ENCODE measurements around the gene BCL11B. TPM values are rescaled to one million over a fixed set of nuclear protein-coding genes. Genes with fewer than 3 reads are reported as not detected.

The BCL11B gene
- total and polyA plus RNA-seq, 2 experiments from 2014 or later, result 0.04 to 2.8 TPM

GRCh38 chr14:99185436-99186068 lies 86.4 kb downstream of the BCL11B start:
- no peak for TF ChIP-seq CTCF (IDR thresholded peaks at IDR 0.05; ENCODE audit: low read depth, low read length)
- Histone ChIP-seq H3K27ac (no peak overlapping the region), H3K27me3 (no peaks in the 10 kb centered on the region), H3K36me3 (no peaks in the 10 kb centered on the region), H3K4me1 (ENCODE audit: low read depth) (no peaks in the 10 kb centered on the region), H3K4me3 (no peak overlapping the region), H3K9me3 (ENCODE audit: low read depth) (no peaks in the 10 kb centered on the region)
- DNase-seq (ENCODE audit: low read depth in 1 of 2, low spot score in 1 of 2), result no peak

GRCh38 chr14:99183716-99184115 lies 88.3 kb downstream of the BCL11B start:
- Histone ChIP-seq H3K9me3 (ENCODE audit: low read depth) (no peaks in the 10 kb centered on the region), H3K36me3 (no peaks in the 10 kb centered on the region), H3K4me1 (ENCODE audit: low read depth) (no peaks in the 10 kb centered on the region), H3K27me3 (no peaks in the 10 kb centered on the region), H3K27ac (no peak overlapping the region), H3K4me3 (no peak overlapping the region)
- TF ChIP-seq CTCF (IDR thresholded peaks at IDR 0.05; ENCODE audit: low read depth, low read length), result no peak
- DNase-seq (ENCODE audit: low read depth in 1 of 2, low spot score in 1 of 2), result no peak

GRCh38 chr14:99183311-99183710 lies 88.7 kb downstream of the BCL11B start:
- H3K27ac ChIP-seq, result no peak overlapping the region
- H3K27me3 ChIP-seq, result no peaks in the 10 kb centered on the region
- no peaks in the 10 kb centered on the region for H3K9me3 ChIP-seq (ENCODE audit: low read depth)
- H3K36me3 ChIP-seq, result no peaks in the 10 kb centered on the region
- H3K4me3 ChIP-seq, result no peak overlapping the region
- H3K4me1 ChIP-seq (ENCODE audit: low read depth), result no peaks in the 10 kb centered on the region
- no peak for DNase-seq (ENCODE audit: low read depth in 1 of 2, low spot score in 1 of 2)
- no peak for TF ChIP-seq CTCF (IDR thresholded peaks at IDR 0.05; ENCODE audit: low read depth, low read length)

GRCh38 chr14:99182548-99183250 lies 89.3 kb downstream of the BCL11B start:
- Histone ChIP-seq H3K36me3 (no peaks in the 10 kb centered on the region), H3K9me3 (ENCODE audit: low read depth) (no peaks in the 10 kb centered on the region), H3K27me3 (no peaks in the 10 kb centered on the region), H3K4me3 (no peak overlapping the region), H3K27ac (no peak overlapping the region), H3K4me1 (ENCODE audit: low read depth) (no peaks in the 10 kb centered on the region)
- no peak for TF ChIP-seq CTCF (IDR thresholded peaks at IDR 0.05; ENCODE audit: low read depth, low read length)
- no peak for DNase-seq (ENCODE audit: low read depth in 1 of 2, low spot score in 1 of 2)

GRCh38 chr14:99181804-99182520 lies 90.0 kb downstream of the BCL11B start:
- Histone ChIP-seq H3K27ac (no peak overlapping the region), H3K4me1 (ENCODE audit: low read depth) (no peaks in the 10 kb centered on the region), H3K27me3 (no peaks in the 10 kb centered on the region), H3K4me3 (no peak overlapping the region), H3K36me3 (no peaks in the 10 kb centered on the region), H3K9me3 (ENCODE audit: low read depth) (no peaks in the 10 kb centered on the region)
- DNase-seq (ENCODE audit: low read depth in 1 of 2, low spot score in 1 of 2), result no peak
- no peak for TF ChIP-seq CTCF (IDR thresholded peaks at IDR 0.05; ENCODE audit: low read depth, low read length)
